Activated CD4-positive, CD25-positive, alpha-beta regulatory T cell treated with anti-CD3 and anti-CD28 coated beads, Interleukin-2, amount 50 U/mL, for 16 hours (primary cell): Measurements from ENCODE around the gene GABPB1.
"Not testable (repeated sequence)": the region's sequence is repeated elsewhere in the genome, so short reads cannot be mapped to it uniquely, and the experiment has no call there.

Experiments
- DNase-seq: peaks from one replicate; pipeline ENCODE4 v3.0.0-alpha.2; 2020; ENCODE audit warnings: low read depth, low spot score

The GABPB1 gene

GRCh38 chr15:50354838-50355618, at the start of gene GABPB1:
GABPB1 (minus strand) TSS chr15:50355198; CDS start chr15:50309798, 45,400 bp downstream.
- peak; percentile 78 for DNase-seq

GRCh38 chr15:50391561-50391960, 36.6 kb upstream of the GABPB1 start:
- DNase-seq, result not testable (repeated sequence)

GRCh38 chr15:50390554-50391264, 35.7 kb upstream of the GABPB1 start:
- DNase-seq, result no peak

- not testable (repeated sequence) for DNase-seq
These were observed 27.4 kb upstream of the GABPB1 start for GRCh38 chr15:50382408-50382807.

- DNase-seq, result no peak
These were observed 26.4 kb upstream of the GABPB1 start for GRCh38 chr15:50381438-50381837.

GRCh38 chr15:50380089-50380488, 25.1 kb upstream of the GABPB1 start:
- DNase-seq, result no peak

- DNase-seq, result not testable (repeated sequence)
These were observed 24.4 kb upstream of the GABPB1 start for GRCh38 chr15:50379413-50379812.

GRCh38 chr15:50378776-50379175, 23.8 kb upstream of the GABPB1 start:
- no peak for DNase-seq

GRCh38 chr15:50377867-50378751, 23.1 kb upstream of the GABPB1 start:
- DNase-seq, result no peak

- not testable (repeated sequence) for DNase-seq
These were observed 14.6 kb upstream of the GABPB1 start for GRCh38 chr15:50369564-50369963.

- no peak for DNase-seq
These were observed 11.0 kb upstream of the GABPB1 start for GRCh38 chr15:50365971-50366370.

GRCh38 chr15:50365570-50365969, 10.6 kb upstream of the GABPB1 start:
- DNase-seq, result no peak

GRCh38 chr15:50363612-50364011, 8.6 kb upstream of the GABPB1 start:
- DNase-seq, result no peak

GRCh38 chr15:50361756-50362155, 6.8 kb upstream of the GABPB1 start:
- DNase-seq, result no peak

- no peak for DNase-seq
These were observed 3.8 kb upstream of the GABPB1 start for GRCh38 chr15:50358845-50359244.

- DNase-seq, result no peak
These were observed 982 bp upstream of the GABPB1 start for GRCh38 chr15:50355980-50356379.

GRCh38 chr15:50355619-50355905, 564 bp upstream of the GABPB1 start:
- DNase-seq, result no peak

- peak; percentile 31 for DNase-seq
These were observed 792 bp downstream of the GABPB1 start for GRCh38 chr15:50353975-50354837.

GRCh38 chr15:50353251-50353974, 1.6 kb downstream of the GABPB1 start:
- no peak for DNase-seq

GRCh38 chr15:50350621-50351020, 4.4 kb downstream of the GABPB1 start:
- DNase-seq, result no peak

GRCh38 chr15:50345298-50345697, 9.7 kb downstream of the GABPB1 start:
- no peak for DNase-seq
